NT2/D1 (cell line): ENCODE measurements around the gene MIPEP.

Experiments used
- YY1 ChIP-seq: IDR thresholded peaks from 2 replicates; pipeline ENCODE4 v1.6.1; 2011; ENCODE audit not compliant: insufficient read length, insufficient read depth
- ZNF274 ChIP-seq: IDR thresholded peaks from 2 replicates; pipeline ENCODE4 v1.6.1; 2011; ENCODE audit warnings: mild to moderate bottlenecking, low read depth, low read length

GRCh38 chr13:23796551-23796950, 92.6 kb downstream of the MIPEP start:
- TF ChIP-seq ZNF274 (no peak), YY1 (no peak)
